Hepatocyte (in vitro differentiated cells): Measurements from ENCODE around the gene KCTD13. TPM values are rescaled to one million over a fixed set of nuclear protein-coding genes. Genes with fewer than 3 reads are reported as not detected.

Source experiments
- DNase-seq: peaks from one replicate; pipeline ENCODE4 v3.0.0-alpha.2; 2016; ENCODE audit warnings: low spot score
- H2AFZ ChIP-seq: fragments of 200-600 bp; sonication (generic); 2 replicates; pipeline ENCODE4 v1.6.0; 2016; ENCODE audit warnings: antibody characterized with exemption, mild to moderate bottlenecking
- H3K27ac ChIP-seq: fragments of 200-600 bp; sonication (generic); 2 replicates; pipeline ENCODE4 v1.5.1; 2016; ENCODE audit warnings: mild to moderate bottlenecking
- H3K27me3 ChIP-seq: fragments of 200-600 bp; sonication (generic); 2 replicates; pipeline ENCODE4 v1.6.1; 2016
- H3K36me3 ChIP-seq: fragments of 200-600 bp; sonication (generic); replicated peaks from 2 replicates; pipeline ENCODE4 v1.5.1; 2016; ENCODE audit warnings: low read depth; ENCODE audit not compliant: insufficient read depth
- H3K4me1 ChIP-seq: fragments of 200-600 bp; sonication (generic); 2 replicates; pipeline ENCODE4 v1.5.1; 2016; ENCODE audit warnings: mild to moderate bottlenecking, moderate library complexity; ENCODE audit not compliant: insufficient read depth
- H3K4me2 ChIP-seq: fragments of 200-600 bp; sonication (generic); 2 replicates; pipeline ENCODE4 v1.6.0; 2016
- H3K4me3 ChIP-seq: fragments of 200-600 bp; sonication (generic); 2 replicates; pipeline ENCODE4 v1.5.1; 2016; ENCODE audit warnings: mild to moderate bottlenecking
- H3K79me2 ChIP-seq: fragments of 200-600 bp; sonication (generic); 2 replicates; pipeline ENCODE4 v1.6.0; 2017; ENCODE audit warnings: mild to moderate bottlenecking
- H3K9me2 ChIP-seq: fragments of 200-600 bp; sonication (generic); replicated peaks from 2 replicates; pipeline ENCODE4 v1.6.0; 2017; ENCODE audit warnings: mild to moderate bottlenecking; ENCODE audit not compliant: insufficient read depth
- H3K9me3 ChIP-seq: fragments of 200-600 bp; sonication (generic); 2 replicates; pipeline ENCODE4 v1.5.1; 2016; ENCODE audit warnings: low read depth, mild to moderate bottlenecking
- H4K20me1 ChIP-seq: fragments of 200-600 bp; sonication (generic); 2 replicates; pipeline ENCODE4 v1.6.0; 2016; ENCODE audit warnings: mild to moderate bottlenecking; ENCODE audit not compliant: insufficient read depth, poor library complexity, severe bottlenecking
- EZH2 ChIP-seq: fragments of 200-600 bp; sonication (generic); IDR thresholded peaks from 2 replicates; pipeline ENCODE4 v1.6.1; 2016; ENCODE audit warnings: antibody characterized with exemption, mild to moderate bottlenecking, borderline replicate concordance
- EZH2phosphoT487 ChIP-seq: fragments of 200-600 bp; sonication (generic); IDR thresholded peaks from one replicate; pipeline ENCODE4 v1.6.1; 2018; ENCODE audit warnings: antibody characterized with exemption, mild to moderate bottlenecking, low read depth, moderate library complexity; ENCODE audit not compliant: unreplicated experiment, severe bottlenecking
- WGBS: methylation state at CpG from one replicate; pipeline ENCODE4 v1.1.6; 2016; ENCODE audit warnings: low lambda C conversion rate; ENCODE audit errors: missing lambda C conversion rate; 5-methylcytosine and 5-hydroxymethylcytosine counted together
- polyA plus RNA-seq: library from polyadenylated mRNA; unstranded; fragments of >200 nt; fragmentation: Nextera tagmentation; extraction: Ambion mirVana; gene quantifications from 2 replicates; pipeline ENCODE4 v1.2.1, GENCODE V29; 2016
- total RNA-seq: library from RNA; depleted of rRNA; stranded (reverse); fragments of >200 nt; gene quantifications from 2 replicates; pipeline ENCODE4 v1.2.3, GENCODE V29; 2014
- TF ChIP-seq, protein P1 (sequence below): fragments of 200-600 bp; sonication (generic); IDR thresholded peaks from 2 replicates; pipeline ENCODE4 v1.5.1; 2016; ENCODE audit warnings: antibody characterized with exemption, mild to moderate bottlenecking; ENCODE audit not compliant: poor library complexity

The KCTD13 gene
- total and polyA plus RNA-seq, 2 experiments from 2014 or later = 14.3 to 18.8 TPM

DNA sequence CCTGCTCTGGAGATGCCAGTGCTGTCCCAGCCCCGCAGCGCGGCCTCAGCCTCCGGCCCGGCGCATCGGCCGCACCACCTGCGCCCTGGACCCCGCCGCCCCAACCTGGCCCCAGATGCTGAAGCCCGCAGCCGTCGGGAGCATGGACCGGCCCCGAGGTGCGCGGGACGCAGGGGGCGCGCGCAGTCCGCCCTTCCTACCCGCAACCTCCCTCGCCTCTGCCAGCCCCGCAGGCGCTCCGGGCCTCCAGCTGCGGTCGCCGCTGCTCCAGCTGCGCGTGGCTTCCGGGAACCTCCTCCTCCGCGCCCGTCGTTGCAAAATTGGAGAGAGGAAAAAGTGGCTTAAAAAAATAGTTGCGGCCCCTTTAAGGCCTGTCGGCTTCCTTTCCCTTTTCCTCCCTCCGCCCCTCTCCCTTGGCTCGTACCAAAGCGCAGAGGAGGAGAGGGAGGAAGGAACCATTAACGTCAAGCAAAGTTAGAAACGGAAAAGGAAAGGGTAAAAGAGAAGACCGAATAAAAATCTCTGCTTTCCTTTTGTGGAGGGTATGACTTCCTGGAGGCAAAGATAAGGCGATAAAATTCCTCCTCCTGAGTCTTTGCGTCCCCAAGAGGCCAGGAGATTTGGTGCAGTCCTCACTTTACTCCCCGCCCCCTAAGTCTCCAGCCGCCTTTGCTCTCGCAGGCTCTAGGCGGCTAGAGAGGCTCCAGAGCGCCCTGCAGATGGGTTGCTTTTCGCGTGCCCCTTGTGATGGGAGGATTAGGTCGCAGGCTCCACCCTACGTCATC lies 63.0 kb downstream of the KCTD13 start, which contains the start of gene CDIPT:
Gene CDIPT, minus strand, starts transcription at position 343 of the 785 bp plus-strand sequence. CDS start 369 bp downstream, outside the sequence.
- peak within 1 kb of the TSS; percentile 92 for H3K27ac ChIP-seq
- peak; percentile 97 for DNase-seq
- WGBS = 1% methylated on average over 57 of the region's 57 CpGs

DNA sequence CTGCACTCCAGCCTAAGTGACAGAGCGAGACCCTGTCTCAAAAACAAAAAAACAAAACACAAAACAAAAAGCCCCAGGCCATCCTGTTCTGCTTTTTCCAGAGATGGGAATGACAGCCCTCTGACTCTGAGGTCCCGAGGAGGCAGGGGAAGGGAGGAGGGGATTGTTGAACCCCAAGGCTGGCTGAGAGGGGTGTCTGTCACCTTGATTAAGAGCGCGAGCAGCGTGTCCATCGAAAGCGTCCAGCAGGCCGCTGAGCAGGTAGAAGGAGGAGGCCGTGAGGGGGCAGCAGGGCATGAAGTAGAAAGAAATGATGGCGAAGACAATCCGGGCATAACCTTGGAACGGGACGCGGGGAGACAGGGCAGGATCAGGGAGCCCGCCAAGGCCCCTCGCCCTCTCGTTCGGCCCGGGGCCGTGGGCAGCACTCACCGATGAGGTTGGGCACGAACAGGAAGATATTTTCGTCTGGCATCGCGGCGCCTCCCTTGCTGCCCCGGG lies 63.6 kb downstream of the KCTD13 start:
- H3K27me3 ChIP-seq = no peaks in the 10 kb centered on the region
- H2AFZ ChIP-seq = peak overlapping the region; percentile 21
- H3K9me2 ChIP-seq = no peaks in the 10 kb centered on the region
- peak; percentile 52 for DNase-seq
- no peaks in the 10 kb centered on the region for H4K20me1 ChIP-seq
- no peak for TF ChIP-seq EZH2phosphoT487
- TF ChIP-seq, protein P1, sequence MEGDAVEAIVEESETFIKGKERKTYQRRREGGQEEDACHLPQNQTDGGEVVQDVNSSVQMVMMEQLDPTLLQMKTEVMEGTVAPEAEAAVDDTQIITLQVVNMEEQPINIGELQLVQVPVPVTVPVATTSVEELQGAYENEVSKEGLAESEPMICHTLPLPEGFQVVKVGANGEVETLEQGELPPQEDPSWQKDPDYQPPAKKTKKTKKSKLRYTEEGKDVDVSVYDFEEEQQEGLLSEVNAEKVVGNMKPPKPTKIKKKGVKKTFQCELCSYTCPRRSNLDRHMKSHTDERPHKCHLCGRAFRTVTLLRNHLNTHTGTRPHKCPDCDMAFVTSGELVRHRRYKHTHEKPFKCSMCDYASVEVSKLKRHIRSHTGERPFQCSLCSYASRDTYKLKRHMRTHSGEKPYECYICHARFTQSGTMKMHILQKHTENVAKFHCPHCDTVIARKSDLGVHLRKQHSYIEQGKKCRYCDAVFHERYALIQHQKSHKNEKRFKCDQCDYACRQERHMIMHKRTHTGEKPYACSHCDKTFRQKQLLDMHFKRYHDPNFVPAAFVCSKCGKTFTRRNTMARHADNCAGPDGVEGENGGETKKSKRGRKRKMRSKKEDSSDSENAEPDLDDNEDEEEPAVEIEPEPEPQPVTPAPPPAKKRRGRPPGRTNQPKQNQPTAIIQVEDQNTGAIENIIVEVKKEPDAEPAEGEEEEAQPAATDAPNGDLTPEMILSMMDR = peak; percentile 5
- no peak for TF ChIP-seq EZH2
- H3K27ac ChIP-seq = peak overlapping the region; percentile 92
- no peaks in the 10 kb centered on the region for H3K36me3 ChIP-seq
- H3K9me3 ChIP-seq = no peaks in the 10 kb centered on the region
- peaks cover 21% of the 10 kb centered on the region for H3K79me2 ChIP-seq
- peaks cover 15% of the 10 kb centered on the region for H3K4me1 ChIP-seq
- 3% methylated on average over 21 of the region's 27 CpGs for WGBS
- peak overlapping the region; percentile 79 for H3K4me3 ChIP-seq
- peak overlapping the region; percentile 89 for H3K4me2 ChIP-seq

More for the DNA sequence above, 63.0 kb downstream of the KCTD13 start, which contains the start of gene CDIPT:
- Histone ChIP-seq H4K20me1 (no peaks in the 10 kb centered on the region), H3K27me3 (no peaks in the 10 kb centered on the region), H3K79me2 (peaks cover 21% of the 10 kb centered on the region), H3K4me3 (peak within 1 kb of the TSS; percentile 79), H3K9me3 (no peaks in the 10 kb centered on the region), H3K9me2 (no peaks in the 10 kb centered on the region), H3K4me1 (peaks cover 15% of the 10 kb centered on the region), H2AFZ (peak within 1 kb of the TSS; percentile 21), H3K36me3 (no peaks in the 10 kb centered on the region), H3K4me2 (peak within 1 kb of the TSS; percentile 89)
- TF ChIP-seq, protein P1 = peak; percentile 82
- TF ChIP-seq EZH2 = no peak

DNA sequence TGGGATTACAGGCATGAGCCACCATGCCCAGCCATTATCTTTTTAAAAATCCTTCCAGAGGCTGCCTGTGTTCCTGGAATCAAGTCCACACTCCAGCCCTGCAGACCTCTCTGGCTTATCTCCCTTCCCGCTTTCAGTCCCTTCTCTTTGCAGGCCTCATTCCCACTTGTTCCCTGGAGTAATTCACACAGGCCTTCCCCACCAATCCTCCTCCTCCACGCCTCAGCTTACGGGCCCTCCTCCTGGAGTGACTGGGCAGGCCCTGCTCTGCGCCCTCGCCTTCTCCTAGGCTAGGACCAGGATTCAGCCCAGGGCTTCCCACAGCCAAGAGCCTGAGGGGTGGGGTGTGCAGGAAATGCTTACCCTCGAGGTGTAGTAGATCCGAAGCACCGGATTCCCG lies 65.8 kb downstream of the KCTD13 start:
- 95% methylated on average over 9 of the region's 9 CpGs for WGBS
- H3K79me2 ChIP-seq = peaks cover 21% of the 10 kb centered on the region
- no peaks in the 10 kb centered on the region for H3K27me3 ChIP-seq
- H3K4me1 ChIP-seq = peaks cover 21% of the 10 kb centered on the region
- H3K27ac ChIP-seq = no peak overlapping the region
- no peak overlapping the region for H2AFZ ChIP-seq
- no peaks in the 10 kb centered on the region for H3K9me3 ChIP-seq
- no peak overlapping the region for H3K4me2 ChIP-seq
- no peak for DNase-seq
- no peaks in the 10 kb centered on the region for H4K20me1 ChIP-seq
- no peak for TF ChIP-seq EZH2
- TF ChIP-seq, protein P1 = no peak
- TF ChIP-seq EZH2phosphoT487 = no peak
- no peaks in the 10 kb centered on the region for H3K36me3 ChIP-seq
- H3K4me3 ChIP-seq = no peak overlapping the region
- no peaks in the 10 kb centered on the region for H3K9me2 ChIP-seq
